AG04450 (cell line): ENCODE data around the gene BNC1. TPM values are rescaled to one million over a fixed set of nuclear protein-coding genes. Genes with fewer than 3 reads are reported as not detected.

Experiments used
- CTCF ChIA-PET: fragments of 300-600, 350-600 bp; formaldehyde crosslinking; extraction: SDS; loops from one replicate; lab custom pipeline; 2022; ENCODE audit warnings: antibody characterized with exemption, inconsistent platforms; lab: Charles Lee
- POLR2A ChIA-PET: fragments of 350-600 bp; formaldehyde crosslinking; extraction: SDS; loops from one replicate; lab custom pipeline; 2021; ENCODE audit warnings: antibody characterized with exemption, inconsistent platforms; lab: Yijun Ruan, JAX
- DNase-seq: peaks from one replicate; pipeline ENCODE4 v3.0.0-alpha.2; 2011; ENCODE audit warnings: low read depth, low spot score
- H3K27ac ChIP-seq: one replicate; pipeline ENCODE4 v1.5.1; 2012; ENCODE audit warnings: low read depth, low read length, control low read depth
- H3K27me3 ChIP-seq: one replicate; pipeline ENCODE4 v1.6.0; 2012; ENCODE audit warnings: low read length; ENCODE audit not compliant: control insufficient read depth, insufficient read depth
- H3K4me3 ChIP-seq: 2 replicates; pipeline ENCODE4 v1.5.1; 2011; ENCODE audit warnings: mild to moderate bottlenecking, low read depth, low read length, control low read depth
- H3K9me3 ChIP-seq: 2 replicates; pipeline ENCODE4 v1.5.1; 2012; ENCODE audit warnings: low read length; ENCODE audit not compliant: control insufficient read depth, insufficient read depth
- CTCF ChIP-seq: IDR thresholded peaks from 2 replicates; pipeline ENCODE4 v1.5.1; 2011; ENCODE audit warnings: low read depth, low read length, control low read depth, inconsistent platforms
- polyA plus RNA-seq: library from polyadenylated mRNA; depleted of rRNA; stranded (reverse); fragments of >200 nt; gene quantifications from 2 replicates; pipeline ENCODE4 v1.2.3, GENCODE V29; 2011

Gene BNC1
- polyA plus RNA-seq, 1 experiment: 2.2 TPM

DNA sequence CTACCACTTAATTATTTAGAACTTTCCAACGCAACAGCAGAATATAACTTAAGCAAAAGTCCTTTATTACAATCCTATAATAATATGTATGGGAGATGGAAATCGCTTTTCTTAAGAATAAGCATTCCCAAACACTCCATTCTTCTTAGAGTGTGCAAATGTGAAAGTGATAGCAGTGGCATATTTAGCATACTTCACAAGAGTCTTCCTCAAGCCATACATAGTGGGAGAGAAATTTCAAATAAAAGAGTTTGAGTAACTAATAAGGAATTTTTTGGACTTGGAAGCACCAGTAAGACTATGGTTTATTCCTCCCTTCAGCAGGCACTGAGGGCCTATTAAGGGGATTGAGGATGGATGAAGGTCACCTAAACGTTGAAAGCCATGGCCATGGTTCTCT lies 22.1 kb upstream of the BNC1 start:
- H3K4me3 ChIP-seq: no peak overlapping the region
- ChIA-PET POLR2A (no interaction called here), CTCF (no interaction called here)
- H3K27me3 ChIP-seq: no peaks in the 10 kb centered on the region
- H3K9me3 ChIP-seq: no peaks in the 10 kb centered on the region
- no peak overlapping the region for H3K27ac ChIP-seq
- DNase-seq: no peak
- no peak for TF ChIP-seq CTCF

DNA sequence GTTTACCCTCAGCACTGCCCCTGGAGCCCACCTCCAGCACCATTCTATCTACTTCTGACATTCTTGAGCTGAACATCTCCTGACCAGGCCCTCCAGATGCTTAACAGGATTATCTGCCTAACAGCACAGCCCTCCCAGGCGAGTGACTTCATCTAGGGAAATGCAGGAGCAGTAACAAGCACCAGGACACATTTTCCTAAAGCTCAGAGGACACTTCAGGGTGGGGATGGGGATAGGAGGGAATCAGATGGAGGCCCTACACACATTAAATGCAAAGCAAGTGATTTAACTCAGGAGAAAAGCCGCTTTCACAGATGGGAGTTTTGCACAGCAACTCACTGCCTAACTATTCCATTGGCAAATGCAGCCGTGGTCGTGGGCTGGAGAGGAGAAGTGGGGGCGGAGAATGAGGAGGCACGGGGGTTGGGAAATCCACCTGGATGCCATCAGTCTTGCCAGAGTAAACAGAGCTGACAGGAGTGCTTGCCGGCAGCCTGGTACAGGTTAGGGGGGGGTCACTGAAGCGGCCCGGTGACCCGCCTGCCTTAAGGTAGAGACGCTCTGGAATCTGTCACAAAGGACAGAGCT lies 21.3 kb upstream of the BNC1 start:
- H3K4me3 ChIP-seq: 0 out of 2 replicates have a peak overlapping the region, but pooled peaks have one; percentile 15
- peak overlapping the region; percentile 41 for H3K27ac ChIP-seq
- H3K27me3 ChIP-seq: no peaks in the 10 kb centered on the region
- CTCF ChIA-PET: interaction anchor here (1.2 kb wide), 1 partner anchor 58 kb away, joined by 3 read pairs; no protein-coding TSS in a partner anchor
- POLR2A ChIA-PET: no interaction called here
- no peak for DNase-seq
- TF ChIP-seq CTCF: no peak
- no peaks in the 10 kb centered on the region for H3K9me3 ChIP-seq

DNA sequence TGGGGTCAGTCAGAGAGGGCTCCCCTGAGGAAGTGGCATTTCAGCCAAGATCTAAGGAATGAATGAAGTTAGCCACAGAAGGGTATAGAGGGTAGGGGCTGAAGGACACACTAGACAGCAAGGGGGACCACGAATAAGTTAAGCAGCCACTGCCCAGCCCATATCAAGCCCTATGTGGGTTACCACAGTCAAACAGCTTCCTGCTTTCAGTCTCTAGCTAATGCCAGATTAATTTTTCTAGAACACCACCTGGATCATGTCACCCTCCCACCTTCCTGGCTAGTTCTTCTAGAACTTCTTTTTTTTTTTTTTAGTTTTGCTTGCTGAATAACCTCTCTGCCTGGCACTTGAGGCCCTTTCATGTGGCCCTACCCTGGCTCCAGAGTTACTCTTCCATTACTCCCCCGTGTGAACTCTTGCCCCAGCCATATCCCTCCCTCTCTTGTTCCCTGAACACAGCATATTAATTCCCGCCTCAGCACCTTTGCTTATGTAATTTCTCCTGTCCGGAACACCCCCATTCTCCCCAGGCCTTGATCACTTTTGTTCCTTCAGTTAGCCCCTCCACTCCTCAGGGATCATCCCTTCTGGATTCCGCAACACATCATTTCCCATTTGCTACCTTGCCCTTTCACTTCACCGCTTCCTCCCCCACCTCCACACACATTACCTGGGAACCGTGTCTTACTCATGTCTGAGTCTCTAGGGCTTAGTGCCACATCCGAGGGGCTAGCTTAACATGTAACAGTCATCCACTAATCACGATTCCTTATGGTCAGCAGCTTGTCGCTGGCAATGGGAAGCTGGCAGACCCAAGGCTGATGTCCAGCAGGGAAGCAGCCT lies 20.6 kb upstream of the BNC1 start:
- CTCF ChIA-PET: interaction anchor here (1.2 kb wide), 1 partner anchor 57 kb away, joined by 3 read pairs; no protein-coding TSS in a partner anchor

GRCh38 chr15:83303535-83303934 lies 19.1 kb upstream of the BNC1 start:
- H3K27ac ChIP-seq: no peak overlapping the region
- no peak for TF ChIP-seq CTCF
- no peaks in the 10 kb centered on the region for H3K9me3 ChIP-seq
- no peaks in the 10 kb centered on the region for H3K27me3 ChIP-seq
- DNase-seq: no peak
- CTCF ChIA-PET: no interaction called here
- POLR2A ChIA-PET: no interaction called here
- no peak overlapping the region for H3K4me3 ChIP-seq

More for the DNA sequence above, 20.6 kb upstream of the BNC1 start:
- H3K27me3 ChIP-seq: no peaks in the 10 kb centered on the region
- no peak overlapping the region for H3K27ac ChIP-seq
- no peak overlapping the region for H3K4me3 ChIP-seq
- H3K9me3 ChIP-seq: no peaks in the 10 kb centered on the region
- POLR2A ChIA-PET: no interaction called here
- DNase-seq: no peak
- no peak for TF ChIP-seq CTCF

- Histone ChIP-seq H3K9me3 (no peaks in the 10 kb centered on the region), H3K4me3 (no peak overlapping the region), H3K27me3 (no peaks in the 10 kb centered on the region), H3K27ac (no peak overlapping the region)
- ChIA-PET POLR2A (no interaction called here), CTCF (no interaction called here)
- no peak for DNase-seq
- no peak for TF ChIP-seq CTCF
Observed at GRCh38 chr15:83300826-83301225, 16.4 kb upstream of the BNC1 start.
